Panc1 (cell line): ENCODE data around the gene IL10. TPM values are rescaled to one million over a fixed set of nuclear protein-coding genes. Genes with fewer than 3 reads are reported as not detected.

Experiments
- ATAC-seq: fragments of 200-7000 bp; cut with Tn5 transposase; 2 replicates; pipeline ENCODE4 v1.9.1; 2020; ENCODE audit warnings: mild to moderate bottlenecking, moderate library complexity
- BruUV-seq: library from RNA; stranded (reverse); fragments of 400-500 nt; replicated peaks from 2 replicates; lab custom pipeline; 2021; lab: Mats Ljungman, UMichigan
- CTCF ChIA-PET: fragments of 300-600 bp; sonication (Branson Sonifier 250); formaldehyde crosslinking; loops from one replicate; lab custom pipeline; 2022; ENCODE audit warnings: antibody characterized with exemption; lab: Charles Lee
- POLR2A ChIA-PET: fragments of 300-600 bp; sonication (Branson Sonifier 250); formaldehyde crosslinking; loops from one replicate; lab custom pipeline; 2022; ENCODE audit warnings: antibody characterized with exemption; lab: Charles Lee
- DNase-seq: peaks from one replicate; pipeline ENCODE4 v3.0.0-alpha.2; 2010; ENCODE audit warnings: low read depth, low spot score
- H3K27ac ChIP-seq: 2 replicates; pipeline ENCODE4 v1.5.1; 2011; ENCODE audit warnings: mild to moderate bottlenecking, low read length, inconsistent platforms
- H3K27me3 ChIP-seq: fragments of 200-500 bp; sonication (Bioruptor generic); 2 replicates; pipeline ENCODE4 v1.6.0; 2014; ENCODE audit warnings: low read length, inconsistent platforms; ENCODE audit not compliant: control insufficient read depth, insufficient read depth
- H3K36me3 ChIP-seq: fragments of 200-500 bp; sonication (Bioruptor generic); 2 replicates; pipeline ENCODE4 v1.5.1; 2014; ENCODE audit warnings: inconsistent platforms, mild to moderate bottlenecking, low read length, moderate library complexity; ENCODE audit not compliant: control insufficient read depth, insufficient read depth
- H3K4me1 ChIP-seq: 2 replicates; pipeline ENCODE4 v1.5.1; 2011; ENCODE audit warnings: inconsistent platforms, mild to moderate bottlenecking, low read length, moderate library complexity; ENCODE audit not compliant: control insufficient read depth, insufficient read depth
- H3K4me3 ChIP-seq, 2 experiments: 2 replicates each; pipeline ENCODE4 v1.5.1; 2011 to 2012; ENCODE audit warnings: low read depth in 2 of 2, low read length in 2 of 2, mild to moderate bottlenecking in 2 of 2, inconsistent platforms in 1 of 2, moderate library complexity in 1 of 2
- H3K9me3 ChIP-seq: fragments of 200-500 bp; sonication (Bioruptor generic); 2 replicates; pipeline ENCODE4 v1.5.1; 2014; ENCODE audit warnings: low read depth, mild to moderate bottlenecking, inconsistent platforms, low read length, moderate library complexity; ENCODE audit not compliant: control insufficient read depth, insufficient read depth
- POLR2AphosphoS5 ChIP-seq: IDR thresholded peaks from 2 replicates; pipeline ENCODE4 v1.6.1; 2012; ENCODE audit warnings: mild to moderate bottlenecking, low read depth, low read length, moderate library complexity
- SIN3A ChIP-seq: IDR thresholded peaks from 2 replicates; pipeline ENCODE4 v1.6.1; 2012; ENCODE audit warnings: low read depth, mild to moderate bottlenecking, low read length, moderate library complexity, borderline replicate concordance; ENCODE audit not compliant: insufficient read depth
- TCF7L2 ChIP-seq: IDR thresholded peaks from 2 replicates; pipeline ENCODE4 v1.6.1; 2011; ENCODE audit warnings: mild to moderate bottlenecking, low read depth, low read length, inconsistent platforms
- in situ Hi-C: cut with HindIII; loops from 2 replicates; pipeline ENCODE4 v1.10.0; 2016; ENCODE audit warnings: low sequenced_read_pairs, low pct_unique_long_range_greater_than_20kb
- intact Hi-C: fragments of 100-400 bp; cut with micrococcal nuclease; formaldehyde crosslinking; loops from one replicate; pipeline ENCODE4 v1.10.0; 2022; ENCODE audit not compliant: unreplicated experiment
- total RNA-seq: library from RNA; stranded (reverse); gene quantifications from one replicate; pipeline ENCODE4 v1.2.1, GENCODE V29; 2021; ENCODE audit not compliant: unreplicated experiment
- TF ChIP-seq, protein P1 (sequence below), 2 experiments: IDR thresholded peaks; 2 replicates each; pipeline ENCODE4 v1.6.1; 2011 to 2012; ENCODE audit warnings: low read depth in 2 of 2, control low read depth in 1 of 2, low read length in 1 of 2, mild to moderate bottlenecking in 1 of 2, moderate library complexity in 1 of 2; ENCODE audit not compliant: insufficient read depth in 1 of 2
- TF ChIP-seq, protein P2 (sequence below): fragments of 450-650 bp; IDR thresholded peaks from 2 replicates; pipeline ENCODE4 v1.5.1; 2017; ENCODE audit warnings: mild to moderate bottlenecking

IL10 gene
- total RNA-seq, 1 experiment from 2014 or later = not detected

DNA sequence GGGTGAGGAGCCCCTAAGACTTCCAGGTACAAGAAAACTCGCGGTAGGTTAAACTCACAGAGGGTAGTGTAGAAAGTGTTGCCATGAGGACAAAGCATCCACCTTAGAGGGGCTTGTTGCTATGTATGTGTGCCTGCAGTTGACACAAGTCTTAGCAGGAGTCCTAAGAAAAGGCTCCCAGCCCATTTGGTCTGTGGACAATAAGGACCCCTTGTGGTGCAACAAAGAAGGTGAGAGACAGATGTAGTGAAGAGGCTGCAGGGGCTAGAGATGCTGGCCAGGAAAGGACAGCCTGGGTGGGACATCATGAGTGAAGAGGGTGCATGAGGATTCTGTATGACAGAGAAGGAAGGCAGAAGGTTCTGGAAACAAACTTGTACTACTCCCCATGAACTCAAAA lies 36.3 kb upstream of the IL10 start:
- Histone ChIP-seq H3K36me3 (no peaks in the 10 kb centered on the region), H3K27me3 (peaks cover 10% of the 10 kb centered on the region), H3K4me3 (no peak overlapping the region), H3K27ac (no peak overlapping the region), H3K9me3 (no peaks in the 10 kb centered on the region), H3K4me1 (no peaks in the 10 kb centered on the region)
- intact Hi-C loops (no loop called here), in situ Hi-C loops (no loop called here)
- TF ChIP-seq, protein P1, sequence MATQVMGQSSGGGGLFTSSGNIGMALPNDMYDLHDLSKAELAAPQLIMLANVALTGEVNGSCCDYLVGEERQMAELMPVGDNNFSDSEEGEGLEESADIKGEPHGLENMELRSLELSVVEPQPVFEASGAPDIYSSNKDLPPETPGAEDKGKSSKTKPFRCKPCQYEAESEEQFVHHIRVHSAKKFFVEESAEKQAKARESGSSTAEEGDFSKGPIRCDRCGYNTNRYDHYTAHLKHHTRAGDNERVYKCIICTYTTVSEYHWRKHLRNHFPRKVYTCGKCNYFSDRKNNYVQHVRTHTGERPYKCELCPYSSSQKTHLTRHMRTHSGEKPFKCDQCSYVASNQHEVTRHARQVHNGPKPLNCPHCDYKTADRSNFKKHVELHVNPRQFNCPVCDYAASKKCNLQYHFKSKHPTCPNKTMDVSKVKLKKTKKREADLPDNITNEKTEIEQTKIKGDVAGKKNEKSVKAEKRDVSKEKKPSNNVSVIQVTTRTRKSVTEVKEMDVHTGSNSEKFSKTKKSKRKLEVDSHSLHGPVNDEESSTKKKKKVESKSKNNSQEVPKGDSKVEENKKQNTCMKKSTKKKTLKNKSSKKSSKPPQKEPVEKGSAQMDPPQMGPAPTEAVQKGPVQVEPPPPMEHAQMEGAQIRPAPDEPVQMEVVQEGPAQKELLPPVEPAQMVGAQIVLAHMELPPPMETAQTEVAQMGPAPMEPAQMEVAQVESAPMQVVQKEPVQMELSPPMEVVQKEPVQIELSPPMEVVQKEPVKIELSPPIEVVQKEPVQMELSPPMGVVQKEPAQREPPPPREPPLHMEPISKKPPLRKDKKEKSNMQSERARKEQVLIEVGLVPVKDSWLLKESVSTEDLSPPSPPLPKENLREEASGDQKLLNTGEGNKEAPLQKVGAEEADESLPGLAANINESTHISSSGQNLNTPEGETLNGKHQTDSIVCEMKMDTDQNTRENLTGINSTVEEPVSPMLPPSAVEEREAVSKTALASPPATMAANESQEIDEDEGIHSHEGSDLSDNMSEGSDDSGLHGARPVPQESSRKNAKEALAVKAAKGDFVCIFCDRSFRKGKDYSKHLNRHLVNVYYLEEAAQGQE (IDR thresholded peaks at IDR 0.05; ENCODE audit: insufficient read depth in 1 of 2, low read depth in 2 of 2, low read length in 1 of 2) = no peak
- TF ChIP-seq TCF7L2 = no peak
- ATAC-seq (no peak), DNase-seq (peak; percentile 15)
- ChIA-PET POLR2A (no interaction called here), CTCF (no interaction called here)
- no TSS peak for BruUV-seq

DNA sequence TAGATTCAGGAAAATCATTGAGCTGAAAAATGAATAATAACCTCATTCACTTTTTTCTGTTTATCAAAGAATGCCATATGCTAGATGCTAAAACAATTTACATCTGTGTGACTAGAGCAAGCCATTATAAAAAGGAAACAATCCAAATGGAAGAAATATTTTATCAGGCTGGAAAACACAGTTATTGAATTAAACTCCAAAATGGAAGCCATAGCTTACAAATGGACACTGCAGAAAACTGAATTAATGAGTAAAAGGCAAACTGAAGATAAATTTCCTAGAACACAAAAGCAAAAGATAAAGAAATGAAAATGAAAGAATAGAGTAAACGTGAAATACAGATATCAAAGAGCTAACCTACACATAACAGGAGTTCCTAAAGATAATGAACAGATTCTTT lies 33.1 kb upstream of the IL10 start:
- Histone ChIP-seq H3K4me3 (no peak overlapping the region), H3K36me3 (no peaks in the 10 kb centered on the region), H3K4me1 (no peaks in the 10 kb centered on the region), H3K9me3 (no peaks in the 10 kb centered on the region), H3K27me3 (peaks cover 10% of the 10 kb centered on the region), H3K27ac (no peak overlapping the region)
- in situ Hi-C loops = no loop called here
- BruUV-seq = no TSS peak
- DNase-seq (no peak), ATAC-seq (no peak)
- POLR2A ChIA-PET = no interaction called here
- TF ChIP-seq, protein P2, sequence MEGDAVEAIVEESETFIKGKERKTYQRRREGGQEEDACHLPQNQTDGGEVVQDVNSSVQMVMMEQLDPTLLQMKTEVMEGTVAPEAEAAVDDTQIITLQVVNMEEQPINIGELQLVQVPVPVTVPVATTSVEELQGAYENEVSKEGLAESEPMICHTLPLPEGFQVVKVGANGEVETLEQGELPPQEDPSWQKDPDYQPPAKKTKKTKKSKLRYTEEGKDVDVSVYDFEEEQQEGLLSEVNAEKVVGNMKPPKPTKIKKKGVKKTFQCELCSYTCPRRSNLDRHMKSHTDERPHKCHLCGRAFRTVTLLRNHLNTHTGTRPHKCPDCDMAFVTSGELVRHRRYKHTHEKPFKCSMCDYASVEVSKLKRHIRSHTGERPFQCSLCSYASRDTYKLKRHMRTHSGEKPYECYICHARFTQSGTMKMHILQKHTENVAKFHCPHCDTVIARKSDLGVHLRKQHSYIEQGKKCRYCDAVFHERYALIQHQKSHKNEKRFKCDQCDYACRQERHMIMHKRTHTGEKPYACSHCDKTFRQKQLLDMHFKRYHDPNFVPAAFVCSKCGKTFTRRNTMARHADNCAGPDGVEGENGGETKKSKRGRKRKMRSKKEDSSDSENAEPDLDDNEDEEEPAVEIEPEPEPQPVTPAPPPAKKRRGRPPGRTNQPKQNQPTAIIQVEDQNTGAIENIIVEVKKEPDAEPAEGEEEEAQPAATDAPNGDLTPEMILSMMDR = no peak
- TF ChIP-seq POLR2AphosphoS5 = no peak
- no peak for TF ChIP-seq SIN3A
- TF ChIP-seq TCF7L2 = no peak
- TF ChIP-seq, protein P1 (IDR thresholded peaks at IDR 0.05; ENCODE audit: insufficient read depth in 1 of 2, low read depth in 2 of 2, low read length in 1 of 2) = no peak
- CTCF ChIA-PET = no interaction called here
- intact Hi-C loops = no loop called here
